Neural cell (in vitro differentiated cells): ENCODE results near the gene ELK4. TPM values are rescaled to one million over a fixed set of nuclear protein-coding genes. Genes with fewer than 3 reads are reported as not detected.

Experiments used
- H2AFZ ChIP-seq: fragments of 200-600, 300-800 bp; sonication (generic), shearing (Covaris generic); 2 replicates; pipeline ENCODE4 v1.6.0; 2014; ENCODE audit warnings: low read depth, mild to moderate bottlenecking, antibody characterized with exemption, low read length, moderate library complexity
- H3F3A ChIP-seq: fragments of 200-600 bp; shearing (Covaris generic); 2 replicates; pipeline ENCODE4 v1.6.1; 2016; ENCODE audit warnings: mild to moderate bottlenecking, moderate library complexity, mixed read lengths, antibody characterized with exemption, low read length; ENCODE audit not compliant: insufficient read depth, poor library complexity, severe bottlenecking
- H3K27ac ChIP-seq: fragments of 200-600, 300-800 bp; sonication (generic), shearing (Covaris generic); 2 replicates; pipeline ENCODE4 v1.5.1; 2014; ENCODE audit warnings: mild to moderate bottlenecking, low read length, moderate library complexity
- H3K27me3 ChIP-seq: fragments of 300-800, 200-600 bp; sonication (generic), shearing (Covaris generic); 2 replicates; pipeline ENCODE4 v1.6.0; 2014; ENCODE audit warnings: mild to moderate bottlenecking, low read depth, low read length, moderate library complexity; ENCODE audit not compliant: insufficient read depth
- H3K36me3 ChIP-seq: fragments of 300-800, 200-600 bp; sonication (generic), shearing (Covaris generic); 2 replicates; pipeline ENCODE4 v1.5.1; 2014; ENCODE audit warnings: mild to moderate bottlenecking, antibody characterized with exemption, low read length, moderate library complexity; ENCODE audit not compliant: insufficient read depth
- H3K4me2 ChIP-seq: fragments of 300-800, 200-600 bp; sonication (generic), shearing (Covaris generic); 2 replicates; pipeline ENCODE4 v1.6.0; 2014; ENCODE audit warnings: mild to moderate bottlenecking, low read length
- H3K4me3 ChIP-seq: fragments of 300-800, 200-600 bp; sonication (generic), shearing (Covaris generic); 2 replicates; pipeline ENCODE4 v1.5.1; 2014; ENCODE audit warnings: mild to moderate bottlenecking, low read length, moderate library complexity
- H3K79me2 ChIP-seq: fragments of 200-600 bp; shearing (Covaris generic); replicated peaks from 2 replicates; pipeline ENCODE4 v1.6.0; 2014; ENCODE audit warnings: mild to moderate bottlenecking, low read length, moderate library complexity; ENCODE audit not compliant: insufficient read depth
- H3K9ac ChIP-seq: fragments of 300-800, 200-600 bp; sonication (generic), shearing (Covaris generic); 2 replicates; pipeline ENCODE4 v1.6.1; 2016; ENCODE audit warnings: mild to moderate bottlenecking, low read length, mixed read lengths
- H3K9me2 ChIP-seq: fragments of 200-600 bp; shearing (Covaris generic); 2 replicates; pipeline ENCODE4 v1.6.1; 2016; ENCODE audit warnings: mild to moderate bottlenecking, low read length, mixed read lengths; ENCODE audit not compliant: insufficient read depth
- H3K9me3 ChIP-seq: fragments of 200-600, 300-800 bp; sonication (generic), shearing (Covaris generic); 2 replicates; pipeline ENCODE4 v1.6.1; 2016; ENCODE audit warnings: mild to moderate bottlenecking, mixed run types, low read length, moderate library complexity, mixed read lengths
- H4K20me1 ChIP-seq: fragments of 200-600 bp; shearing (Covaris generic); 2 replicates; pipeline ENCODE4 v1.6.1; 2016; ENCODE audit warnings: mild to moderate bottlenecking, mixed run types; ENCODE audit not compliant: insufficient read depth
- CTCF ChIP-seq: fragments of 450-650 bp; IDR thresholded peaks from 2 replicates; pipeline ENCODE4 v1.5.1; 2014; ENCODE audit warnings: antibody characterized with exemption, mild to moderate bottlenecking, moderate library complexity; ENCODE audit not compliant: poor library complexity, severe bottlenecking
- EP300 ChIP-seq: fragments of 450-650 bp; conservative IDR thresholded peaks from 2 replicates; pipeline ENCODE4 v1.6.1; 2014; ENCODE audit warnings: antibody characterized with exemption, mild to moderate bottlenecking, moderate library complexity; ENCODE audit not compliant: poor library complexity, severe bottlenecking
- EZH2 ChIP-seq: fragments of 200-600, 300-800 bp; shearing (Covaris generic), sonication (generic); IDR thresholded peaks from 2 replicates; pipeline ENCODE4 v1.6.1; 2014; ENCODE audit warnings: antibody characterized with exemption, low read length, borderline replicate concordance, mild to moderate bottlenecking; ENCODE audit not compliant: insufficient read depth, poor library complexity, severe bottlenecking
- MXI1 ChIP-seq: fragments of 450-650 bp; conservative IDR thresholded peaks from 2 replicates; pipeline ENCODE4 v1.6.1; 2014; ENCODE audit warnings: antibody characterized with exemption, mild to moderate bottlenecking; ENCODE audit not compliant: poor library complexity, severe bottlenecking
- POLR2AphosphoS5 ChIP-seq: IDR thresholded peaks from 2 replicates; pipeline ENCODE4 v1.6.1; 2012
- RAD21 ChIP-seq: fragments of 450-650 bp; conservative IDR thresholded peaks from 2 replicates; pipeline ENCODE4 v1.6.1; 2014; ENCODE audit warnings: antibody characterized with exemption, mild to moderate bottlenecking, moderate library complexity
- REST ChIP-seq: IDR thresholded peaks from 2 replicates; pipeline ENCODE4 v1.6.1; 2012; ENCODE audit warnings: borderline replicate concordance
- SMC3 ChIP-seq: fragments of 450-650 bp; conservative IDR thresholded peaks from 2 replicates; pipeline ENCODE4 v1.6.1; 2014; ENCODE audit warnings: antibody characterized with exemption, mild to moderate bottlenecking, moderate library complexity; ENCODE audit not compliant: poor library complexity
- TAF1 ChIP-seq: IDR thresholded peaks from 2 replicates; pipeline ENCODE4 v1.6.1; 2012; ENCODE audit warnings: low read depth
- polyA plus RNA-seq: library from polyadenylated mRNA; depleted of rRNA; stranded (reverse); fragments of >200 nt; gene quantifications from 2 replicates; pipeline ENCODE4 v1.2.3, GENCODE V29; 2014

The ELK4 gene
- polyA plus RNA-seq, 1 donor from 2014 or later: 10.0 TPM

- no peak for TF ChIP-seq TAF1
- H3K9me3 ChIP-seq: no peaks in the 10 kb centered on the region
- no peak overlapping the region for H3K4me3 ChIP-seq
- H4K20me1 ChIP-seq: no peaks in the 10 kb centered on the region
- H3K79me2 ChIP-seq: no peaks in the 10 kb centered on the region
- no peak overlapping the region for H2AFZ ChIP-seq
- H3K9ac ChIP-seq: no peak overlapping the region
- no peaks in the 10 kb centered on the region for H3F3A ChIP-seq
- H3K27me3 ChIP-seq: peaks cover 51% of the 10 kb centered on the region
- H3K36me3 ChIP-seq: no peaks in the 10 kb centered on the region
- H3K27ac ChIP-seq: no peak overlapping the region
- no peaks in the 10 kb centered on the region for H3K9me2 ChIP-seq
- H3K4me2 ChIP-seq: no peak overlapping the region
These were observed 60.1 kb downstream of the ELK4 start for GRCh38 chr1:205571747-205572146.

- Histone ChIP-seq H3K9ac (no peak overlapping the region), H3K4me3 (no peak overlapping the region), H4K20me1 (no peaks in the 10 kb centered on the region), H3K27ac (no peak overlapping the region), H3K79me2 (no peaks in the 10 kb centered on the region), H3K36me3 (no peaks in the 10 kb centered on the region), H3K9me2 (no peaks in the 10 kb centered on the region), H3K27me3 (peaks cover 59% of the 10 kb centered on the region), H3K4me2 (no peak overlapping the region), H2AFZ (no peak overlapping the region), H3F3A (no peaks in the 10 kb centered on the region), H3K9me3 (no peaks in the 10 kb centered on the region)
- TF ChIP-seq SMC3: no peak
- no peak for TF ChIP-seq REST
- no peak for TF ChIP-seq EP300
- no peak for TF ChIP-seq POLR2AphosphoS5
- TF ChIP-seq CTCF: no peak
- no peak for TF ChIP-seq RAD21
- no peak for TF ChIP-seq TAF1
These were observed 60.8 kb downstream of the ELK4 start for GRCh38 chr1:205570796-205571537.

GRCh38 chr1:205570173-205570501, 61.7 kb downstream of the ELK4 start:
- no peak overlapping the region for H3K27ac ChIP-seq
- H3K27me3 ChIP-seq: peaks cover 66% of the 10 kb centered on the region

More at GRCh38 chr1:205570173-205570501, 61.7 kb downstream of the ELK4 start:
- H3K36me3 ChIP-seq: no peaks in the 10 kb centered on the region
- no peaks in the 10 kb centered on the region for H3K9me2 ChIP-seq
- H3K4me3 ChIP-seq: no peak overlapping the region
- H3K9ac ChIP-seq: no peak overlapping the region
- H3K9me3 ChIP-seq: no peaks in the 10 kb centered on the region
- H3K79me2 ChIP-seq: no peaks in the 10 kb centered on the region
- TF ChIP-seq TAF1 (no peak), RAD21 (no peak), REST (no peak), MXI1 (no peak), POLR2AphosphoS5 (no peak), EP300 (no peak), CTCF (no peak), EZH2 (no peak), SMC3 (no peak)
- no peak overlapping the region for H2AFZ ChIP-seq
- H3F3A ChIP-seq: no peaks in the 10 kb centered on the region
- no peaks in the 10 kb centered on the region for H4K20me1 ChIP-seq
- H3K4me2 ChIP-seq: no peak overlapping the region
